ENCODE results near the gene SRP9. TPM values are rescaled to one million over a fixed set of nuclear protein-coding genes. Genes with fewer than 3 reads are reported as not detected.
"Not testable (repeated sequence)": the region's sequence is repeated elsewhere in the genome, so short reads cannot be mapped to it uniquely, and the experiment has no call there.

SRP9 gene
- total RNA-seq, 1 donor from 2014 or later, result 480 TPM

DNA sequence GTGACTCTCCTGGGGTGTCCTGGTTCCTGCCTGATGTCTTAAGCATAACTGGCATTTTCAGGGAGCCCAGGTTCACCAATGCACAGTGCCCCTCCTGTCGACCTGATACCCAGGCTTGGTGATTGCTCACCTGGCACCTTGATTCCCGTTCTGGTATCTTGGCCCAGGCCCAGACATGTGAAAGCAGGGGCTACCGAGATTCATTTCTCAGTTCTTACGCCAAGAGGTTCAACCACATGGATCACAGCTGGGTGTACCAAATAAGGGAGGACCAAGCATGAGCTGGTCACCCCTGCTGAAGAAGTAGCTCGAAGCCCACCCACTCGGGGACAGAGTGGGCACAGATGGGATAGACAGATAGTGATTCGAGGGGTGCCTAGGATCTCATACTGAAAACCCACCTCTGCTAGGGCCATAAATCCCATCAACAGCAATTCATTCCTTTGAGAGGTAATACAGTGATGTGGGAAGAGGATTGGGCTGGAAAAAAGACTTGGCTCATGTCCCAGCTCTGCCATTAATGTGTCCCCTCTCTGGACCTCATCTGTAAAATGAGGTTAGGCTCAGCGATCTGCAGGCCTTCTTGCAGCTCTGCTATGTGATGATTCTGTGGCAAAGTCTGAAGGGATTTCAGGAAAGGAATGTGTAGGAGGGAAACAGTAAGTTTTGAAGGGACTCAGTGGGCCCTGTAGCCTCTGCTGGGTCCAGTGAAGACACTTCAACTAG, 35.0 kb downstream of the SRP9 start:
- H3K4me1 Mint-ChIP-seq, result peaks cover 33% of the 10 kb centered on the region
- peak overlapping the region; percentile 11 for H3K4me3 Mint-ChIP-seq
- H3K27me3 Mint-ChIP-seq (ENCODE audit: low read depth), result peaks cover 8% of the 10 kb centered on the region

DNA sequence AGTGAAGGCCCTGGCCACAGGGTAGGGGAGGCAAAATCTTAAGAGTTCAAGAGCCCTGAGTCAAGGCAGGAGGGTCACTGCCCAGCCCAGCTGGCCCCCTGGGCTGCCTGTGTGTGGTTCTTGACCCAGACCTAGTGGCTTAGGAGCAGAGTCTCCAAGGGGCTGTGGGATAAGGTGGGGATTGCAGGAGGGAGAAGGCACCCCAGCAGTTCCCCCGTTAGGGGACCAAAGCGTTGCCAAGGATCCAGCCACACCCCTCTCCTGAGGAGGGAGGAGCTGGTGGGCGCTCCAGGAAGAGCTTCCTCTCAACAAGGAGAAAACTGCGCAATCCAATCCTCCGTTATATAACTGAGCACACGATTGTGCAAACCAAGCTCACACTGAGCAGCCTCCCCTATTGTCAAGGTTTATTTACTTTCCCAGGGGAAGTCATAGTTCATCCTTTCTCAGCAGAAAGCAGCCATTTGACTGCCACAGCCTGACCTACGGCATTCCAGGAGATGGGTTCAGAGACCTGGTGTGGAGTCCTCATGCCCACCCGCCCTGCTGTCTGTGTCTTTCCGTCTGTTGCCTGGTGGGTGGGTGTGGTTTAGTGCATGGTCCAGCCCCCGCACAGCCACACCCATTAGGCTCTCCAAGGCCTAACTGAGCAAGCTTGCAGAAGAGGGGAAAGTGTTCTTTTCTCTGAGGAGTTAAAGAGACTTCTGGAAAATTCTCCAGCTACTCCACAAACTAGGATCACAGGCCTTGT, 35.8 kb downstream of the SRP9 start:
- peaks cover 8% of the 10 kb centered on the region for H3K27me3 Mint-ChIP-seq (ENCODE audit: low read depth)
- H3K9me3 Mint-ChIP-seq, result no peaks in the 10 kb centered on the region
- DNase-seq (ENCODE audit: low read depth, low spot score), result no peak
- no peak overlapping the region for H3K27ac Mint-ChIP-seq (ENCODE audit: unreplicated experiment)
- H3K4me3 Mint-ChIP-seq, result peak overlapping the region; percentile 26
- TF ChIP-seq, protein P1, sequence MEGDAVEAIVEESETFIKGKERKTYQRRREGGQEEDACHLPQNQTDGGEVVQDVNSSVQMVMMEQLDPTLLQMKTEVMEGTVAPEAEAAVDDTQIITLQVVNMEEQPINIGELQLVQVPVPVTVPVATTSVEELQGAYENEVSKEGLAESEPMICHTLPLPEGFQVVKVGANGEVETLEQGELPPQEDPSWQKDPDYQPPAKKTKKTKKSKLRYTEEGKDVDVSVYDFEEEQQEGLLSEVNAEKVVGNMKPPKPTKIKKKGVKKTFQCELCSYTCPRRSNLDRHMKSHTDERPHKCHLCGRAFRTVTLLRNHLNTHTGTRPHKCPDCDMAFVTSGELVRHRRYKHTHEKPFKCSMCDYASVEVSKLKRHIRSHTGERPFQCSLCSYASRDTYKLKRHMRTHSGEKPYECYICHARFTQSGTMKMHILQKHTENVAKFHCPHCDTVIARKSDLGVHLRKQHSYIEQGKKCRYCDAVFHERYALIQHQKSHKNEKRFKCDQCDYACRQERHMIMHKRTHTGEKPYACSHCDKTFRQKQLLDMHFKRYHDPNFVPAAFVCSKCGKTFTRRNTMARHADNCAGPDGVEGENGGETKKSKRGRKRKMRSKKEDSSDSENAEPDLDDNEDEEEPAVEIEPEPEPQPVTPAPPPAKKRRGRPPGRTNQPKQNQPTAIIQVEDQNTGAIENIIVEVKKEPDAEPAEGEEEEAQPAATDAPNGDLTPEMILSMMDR (conservative IDR thresholded peaks at IDR 0.05), result no peak
- peaks cover 2% of the 10 kb centered on the region for H3K36me3 Mint-ChIP-seq (ENCODE audit: low read depth)
- H3K4me1 Mint-ChIP-seq, result peaks cover 40% of the 10 kb centered on the region

More for the DNA sequence above, 35.0 kb downstream of the SRP9 start:
- H3K36me3 Mint-ChIP-seq (ENCODE audit: low read depth), result no peaks in the 10 kb centered on the region
- no peaks in the 10 kb centered on the region for H3K9me3 Mint-ChIP-seq
- DNase-seq (ENCODE audit: low read depth, low spot score), result no peak
- TF ChIP-seq, protein P1 (conservative IDR thresholded peaks at IDR 0.05), result no peak
- no peak overlapping the region for H3K27ac Mint-ChIP-seq (ENCODE audit: unreplicated experiment)

DNA sequence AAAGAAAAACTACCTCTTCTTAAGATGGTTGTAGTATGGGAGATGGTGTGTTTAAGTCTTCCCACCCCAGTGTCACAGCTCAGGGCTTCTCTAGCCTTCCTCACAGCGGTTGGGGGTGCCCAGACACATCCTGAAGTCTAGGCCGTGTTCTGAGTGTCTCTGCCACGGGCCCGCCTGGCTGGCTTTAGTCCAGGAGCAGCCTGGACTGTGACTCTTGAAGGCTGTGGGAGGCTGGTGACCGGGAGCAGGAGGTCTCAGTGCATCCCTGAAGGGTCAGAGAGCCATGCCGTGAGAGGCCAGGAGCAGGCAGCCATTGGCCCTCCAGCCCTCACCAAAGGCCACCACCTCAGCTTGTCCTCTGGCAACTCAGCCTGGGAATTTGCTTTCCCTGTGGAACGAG, 36.8 kb downstream of the SRP9 start:
- Mint-ChIP-seq H3K27ac (ENCODE audit: unreplicated experiment) (no peak overlapping the region), H3K27me3 (ENCODE audit: low read depth) (peaks cover 8% of the 10 kb centered on the region), H3K9me3 (no peaks in the 10 kb centered on the region), H3K36me3 (ENCODE audit: low read depth) (peaks cover 2% of the 10 kb centered on the region), H3K4me1 (peaks cover 42% of the 10 kb centered on the region), H3K4me3 (no peak overlapping the region)
- TF ChIP-seq, protein P1 (conservative IDR thresholded peaks at IDR 0.05), result no peak
- DNase-seq (ENCODE audit: low read depth, low spot score), result no peak

DNA sequence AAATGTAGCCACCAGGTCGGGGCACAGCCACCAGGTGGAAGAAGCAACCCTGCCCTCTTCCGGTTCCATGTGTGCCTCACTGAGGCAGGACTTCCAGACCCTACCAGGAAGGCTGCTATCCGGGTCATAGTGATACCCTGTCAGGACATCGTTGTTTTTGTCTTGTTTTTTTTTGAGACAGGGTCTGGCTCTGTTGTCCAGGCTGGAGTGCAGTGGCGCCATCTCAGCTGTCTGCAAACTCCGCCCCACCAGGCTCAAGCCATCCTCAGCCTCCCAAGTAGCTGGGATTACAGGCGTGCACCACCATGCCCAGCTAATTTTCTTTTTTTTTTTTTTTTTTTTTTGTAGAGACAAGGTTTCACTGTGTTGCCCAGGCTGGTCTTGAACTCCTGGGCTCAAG, 37.5 kb downstream of the SRP9 start:
- H3K4me3 Mint-ChIP-seq; DNase-seq (ENCODE audit: low read depth, low spot score); H3K9me3 Mint-ChIP-seq; H3K27ac Mint-ChIP-seq (ENCODE audit: unreplicated experiment); H3K36me3 Mint-ChIP-seq (ENCODE audit: low read depth); H3K27me3 Mint-ChIP-seq (ENCODE audit: low read depth): not testable (repeated sequence)
- peaks cover 37% of the 10 kb centered on the region for H3K4me1 Mint-ChIP-seq

DNA sequence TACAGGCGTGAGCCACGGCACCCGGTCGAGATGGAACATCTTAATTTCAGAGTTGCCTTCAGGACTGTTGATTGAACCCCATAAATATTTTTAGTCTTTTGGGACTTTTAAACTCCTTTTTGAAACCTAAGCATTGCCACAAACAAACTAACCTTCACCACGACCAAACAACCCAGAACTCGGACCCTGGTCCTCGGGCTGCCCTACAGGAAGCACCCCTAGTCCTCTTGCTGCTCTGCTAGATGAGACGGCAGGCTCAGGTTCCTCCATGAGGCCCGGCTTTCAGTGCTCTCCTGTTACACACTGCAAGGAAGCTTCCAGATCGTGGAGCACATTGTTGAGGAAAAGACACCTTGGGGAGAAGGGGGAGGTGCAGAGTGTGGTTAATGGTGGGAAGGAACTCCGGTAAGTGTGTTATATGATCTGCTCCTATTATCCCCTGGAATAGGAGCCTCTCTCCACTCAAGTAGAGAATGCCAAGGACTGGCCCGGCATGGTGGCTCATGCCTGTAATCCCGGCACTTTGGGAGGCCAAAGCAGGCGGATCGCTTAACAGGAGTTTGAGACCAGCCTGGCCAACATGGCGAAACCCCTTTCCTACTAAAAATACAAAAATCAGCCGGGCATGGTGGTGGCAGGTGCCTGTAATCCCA, 38.0 kb downstream of the SRP9 start:
- no peaks in the 10 kb centered on the region for H3K9me3 Mint-ChIP-seq
- peaks cover 33% of the 10 kb centered on the region for H3K4me1 Mint-ChIP-seq
- TF ChIP-seq, protein P1 (conservative IDR thresholded peaks at IDR 0.05), result no peak
- H3K4me3 Mint-ChIP-seq, result no peak overlapping the region
- H3K27me3 Mint-ChIP-seq (ENCODE audit: low read depth), result peaks cover 4% of the 10 kb centered on the region
- peaks cover 2% of the 10 kb centered on the region for H3K36me3 Mint-ChIP-seq (ENCODE audit: low read depth)
- DNase-seq (ENCODE audit: low read depth, low spot score), result no peak
- no peak overlapping the region for H3K27ac Mint-ChIP-seq (ENCODE audit: unreplicated experiment)
